ENCODE measurements around the gene GUCY1A2.

- TF ChIP-seq EZH2phosphoT487 (IDR thresholded peaks at IDR 0.05; ENCODE audit: insufficient read depth, low read depth) (no peak), EZH2 (IDR thresholded peaks at IDR 0.05; ENCODE audit: insufficient read depth, poor library complexity, severe bottlenecking) (no peak)
Observed at GRCh38 chr11:106856566-106856965, 161.7 kb downstream of the GUCY1A2 start.

Measured in GM23248 (cell line).